HEK293T (cell line): Measurements from ENCODE around the gene ANXA11.

Source experiments
- BHLHE40 ChIP-seq: fragments of 450-650 bp; IDR thresholded peaks from 2 replicates; pipeline ENCODE4 v1.6.1; 2016; ENCODE audit warnings: mild to moderate bottlenecking, moderate library complexity, borderline replicate concordance
- L3MBTL2 ChIP-seq: fragments of 450-650 bp; conservative IDR thresholded peaks from 2 replicates; pipeline ENCODE4 v1.6.1; 2016; ENCODE audit warnings: mild to moderate bottlenecking
- LEF1 ChIP-seq: fragments of 450-650 bp; IDR thresholded peaks from 2 replicates; pipeline ENCODE4 v1.6.1; 2017; ENCODE audit warnings: mild to moderate bottlenecking, borderline replicate concordance
- SP1 ChIP-seq: fragments of 450-650 bp; IDR thresholded peaks from 2 replicates; pipeline ENCODE4 v1.6.1; 2017
- SUZ12 ChIP-seq: fragments of 450-650 bp; IDR thresholded peaks from 2 replicates; pipeline ENCODE4 v1.6.1; 2016; ENCODE audit warnings: mild to moderate bottlenecking
- TARDBP ChIP-seq: fragments of 450-650 bp; IDR thresholded peaks from 2 replicates; pipeline ENCODE4 v1.6.1; 2016

- TF ChIP-seq SP1, result no peak
- no peak for TF ChIP-seq SUZ12
- no peak for TF ChIP-seq L3MBTL2
- TF ChIP-seq LEF1, result no peak
- TF ChIP-seq BHLHE40, result no peak
- TF ChIP-seq TARDBP, result no peak
These were observed 13.6 kb downstream of the ANXA11 start for GRCh38 chr10:80191589-80192270.
